Activated CD8-positive, alpha-beta memory T cell treated with anti-CD3 and anti-CD28 coated beads, Interleukin-2, amount 50 U/mL, for 1 hour (primary cell): ENCODE measurements around the gene AEBP1.

Experiments used
- DNase-seq: peaks from one replicate; pipeline ENCODE4 v3.0.0-alpha.2; 2020; ENCODE audit errors: extremely low read depth

The AEBP1 gene

GRCh38 chr7:44142028-44142427 is 37.9 kb downstream of the AEBP1 start:
- DNase-seq: no peak

- DNase-seq: no peak
Measured at GRCh38 chr7:44143646-44144250, 39.6 kb downstream of the AEBP1 start.

DNA sequence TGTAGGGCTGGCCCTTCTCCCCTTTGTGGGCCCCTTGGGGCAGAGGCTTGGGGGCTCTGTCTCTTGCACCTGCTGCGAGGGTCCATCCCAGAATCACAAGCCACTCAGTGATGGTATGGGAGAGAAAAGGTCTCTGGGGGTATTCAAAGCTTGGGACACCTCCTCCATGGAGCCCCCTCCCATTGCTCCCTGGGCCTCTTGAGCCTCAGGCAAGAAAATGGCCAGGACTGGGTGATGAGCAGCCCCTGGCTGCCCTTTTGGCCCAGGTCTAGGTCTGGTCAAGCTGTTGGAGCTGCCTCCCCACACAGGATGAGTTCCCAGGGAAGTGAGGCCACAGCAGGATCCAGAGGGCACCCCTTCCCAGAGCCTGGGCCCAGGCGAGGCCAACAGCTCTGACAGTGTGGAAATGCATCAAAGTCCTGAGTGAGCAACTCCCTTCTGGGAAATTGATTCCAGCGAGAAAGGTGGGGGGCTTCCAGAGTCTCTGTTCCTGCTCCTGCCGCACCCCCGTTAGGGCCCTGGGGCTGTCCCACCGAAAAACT is 40.4 kb downstream of the AEBP1 start:
- DNase-seq: no peak

DNA sequence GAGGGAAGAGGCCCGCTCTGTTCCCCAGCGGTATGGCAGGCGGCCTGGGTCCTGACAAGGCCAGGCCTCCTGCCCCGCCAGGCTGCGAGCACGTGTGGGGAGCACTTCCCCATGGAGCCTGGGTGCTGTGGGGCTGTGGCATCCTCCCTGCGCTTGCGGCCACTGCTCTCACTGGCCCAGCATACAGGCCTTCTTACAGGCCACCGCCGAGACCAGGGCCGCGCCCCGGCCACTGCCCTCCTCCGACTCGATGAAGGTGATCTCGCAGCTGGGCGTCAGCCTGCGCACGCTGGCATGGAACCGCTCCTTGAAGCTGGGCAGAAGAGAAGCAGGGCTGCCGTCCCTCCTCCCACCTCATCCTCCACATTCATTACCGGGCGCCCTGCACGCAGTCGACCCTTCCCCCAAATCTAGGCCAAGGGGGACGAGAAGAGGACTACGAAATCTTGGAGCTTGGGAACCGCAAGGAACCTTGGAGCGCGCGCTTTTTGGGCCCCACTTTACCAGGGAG is 40.9 kb downstream of the AEBP1 start:
- DNase-seq: no peak

DNA sequence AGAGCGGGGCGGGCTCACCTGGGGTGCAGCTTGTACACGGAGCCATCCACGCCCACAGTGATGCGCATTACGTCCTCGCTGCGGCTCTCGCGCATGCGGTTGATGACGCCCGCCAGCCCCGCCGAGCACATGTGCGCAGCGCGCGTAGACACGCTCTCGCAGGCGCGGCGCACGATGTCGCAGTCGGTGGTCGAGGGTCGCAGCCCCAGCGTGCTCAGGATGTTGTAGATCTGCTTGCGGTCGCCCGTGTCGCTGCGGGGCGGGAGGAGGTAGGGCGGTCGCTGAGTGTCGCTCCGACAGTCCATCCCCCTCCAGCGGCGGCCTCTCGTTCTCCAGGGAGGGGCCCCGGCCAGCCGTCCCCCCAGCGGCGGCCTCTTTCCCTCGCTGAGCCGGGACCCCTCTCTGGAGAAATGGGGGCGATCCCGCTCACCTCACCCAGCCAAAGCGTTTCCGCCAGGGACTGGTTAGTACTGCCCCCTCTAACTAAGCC is 41.4 kb downstream of the AEBP1 start:
- peak; percentile 26 for DNase-seq

- peak; percentile 24 for DNase-seq
Measured at GRCh38 chr7:44145969-44146911, 42.1 kb downstream of the AEBP1 start.

DNA sequence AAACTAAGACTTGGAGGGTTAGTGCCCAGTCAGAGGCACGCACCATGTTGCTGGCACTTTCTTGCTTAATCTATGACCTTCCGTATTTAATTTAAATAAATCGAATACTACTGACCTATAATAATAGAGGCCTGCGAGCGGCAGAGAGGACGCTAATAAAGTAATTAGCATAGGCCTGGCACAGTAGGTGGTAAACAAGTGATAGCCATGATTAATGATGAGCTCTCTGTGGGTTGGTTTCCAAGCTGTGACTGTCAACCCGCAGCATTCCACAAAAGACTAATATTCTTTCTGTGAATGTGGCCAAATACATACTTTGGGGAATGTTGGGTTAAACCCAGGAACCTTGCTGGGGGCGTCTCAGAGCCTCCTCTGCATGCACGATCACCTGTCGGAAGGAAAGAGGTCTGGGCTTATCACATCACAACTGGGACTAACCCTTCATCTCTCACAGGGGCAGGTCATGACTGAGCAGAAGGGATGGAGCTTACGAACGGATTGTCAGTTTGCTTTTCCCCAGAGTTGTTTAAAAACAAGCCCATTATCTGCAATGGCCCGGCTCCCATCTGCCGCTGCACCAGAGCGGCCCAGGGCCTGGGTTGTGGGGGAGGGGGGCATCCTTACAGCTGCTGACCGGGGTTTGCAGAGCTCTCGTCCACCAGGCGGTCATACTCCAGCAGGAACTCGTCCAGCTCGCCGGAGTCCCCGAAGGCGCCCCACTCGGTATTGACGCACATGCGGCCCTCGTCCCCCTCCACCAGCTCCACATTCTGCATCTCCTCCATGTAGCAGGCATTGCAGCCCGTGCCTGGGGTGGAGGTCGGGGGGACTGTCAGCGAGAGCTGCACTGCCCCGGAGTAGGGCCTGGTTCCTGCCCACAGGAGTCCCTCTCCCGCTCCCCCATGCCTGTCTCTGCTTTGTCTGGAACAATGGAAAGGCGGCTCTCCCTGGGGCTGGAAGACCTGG is 43.2 kb downstream of the AEBP1 start:
- no peak for DNase-seq

GRCh38 chr7:44148166-44148565 is 44.0 kb downstream of the AEBP1 start:
- DNase-seq: no peak

DNA sequence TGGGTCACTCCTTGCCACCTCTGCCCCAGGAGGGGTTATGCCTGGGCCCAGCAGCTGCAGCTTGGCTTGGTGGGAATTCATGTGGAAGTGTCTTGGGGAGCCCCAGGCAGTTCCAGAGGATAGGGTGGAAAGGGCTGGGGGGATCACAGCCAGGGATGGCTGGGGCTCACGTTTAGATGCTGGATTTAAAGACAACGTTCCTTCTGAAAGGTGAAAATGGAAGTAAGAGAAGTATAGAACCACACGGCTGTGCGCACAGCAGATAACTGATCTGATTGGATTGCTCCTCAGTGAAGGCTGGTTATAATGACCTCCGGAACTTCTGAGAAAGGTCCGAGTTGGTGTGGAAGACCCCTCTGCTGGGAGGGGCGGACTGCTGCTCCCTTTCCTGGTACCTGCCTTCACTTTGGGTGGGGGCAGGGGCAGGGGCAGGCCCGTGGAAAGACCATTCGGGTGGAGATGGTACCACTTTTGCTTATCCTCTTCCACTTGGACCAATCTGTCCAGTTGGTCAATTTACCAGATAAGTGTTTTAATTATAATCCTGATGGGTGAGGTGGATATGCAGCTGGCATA is 44.9 kb downstream of the AEBP1 start:
- no peak for DNase-seq

GRCh38 chr7:44149571-44150465 is 45.7 kb downstream of the AEBP1 start:
- no peak for DNase-seq

DNA sequence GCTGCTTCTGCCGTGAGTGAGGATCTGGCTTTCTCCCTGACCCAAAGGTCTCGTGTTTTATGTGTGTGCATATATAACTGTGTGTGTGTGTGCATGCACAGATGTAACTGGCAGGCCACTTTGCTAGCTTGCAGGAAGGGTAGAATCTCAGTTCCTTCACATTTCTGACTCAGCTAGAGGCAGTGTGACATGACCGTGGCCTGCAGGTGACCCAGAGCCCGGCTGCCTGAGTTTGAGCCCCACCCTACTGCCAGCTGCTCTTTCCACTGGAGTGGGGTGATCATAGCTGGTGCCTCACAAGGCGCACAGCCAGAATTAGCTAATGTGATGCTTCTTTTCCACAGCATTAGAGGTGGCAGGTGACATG is 46.3 kb downstream of the AEBP1 start:
- no peak for DNase-seq

GRCh38 chr7:44150966-44151941 is 47.1 kb downstream of the AEBP1 start:
- DNase-seq: no peak

GRCh38 chr7:44151956-44152355 is 47.8 kb downstream of the AEBP1 start:
- DNase-seq: no peak

DNA sequence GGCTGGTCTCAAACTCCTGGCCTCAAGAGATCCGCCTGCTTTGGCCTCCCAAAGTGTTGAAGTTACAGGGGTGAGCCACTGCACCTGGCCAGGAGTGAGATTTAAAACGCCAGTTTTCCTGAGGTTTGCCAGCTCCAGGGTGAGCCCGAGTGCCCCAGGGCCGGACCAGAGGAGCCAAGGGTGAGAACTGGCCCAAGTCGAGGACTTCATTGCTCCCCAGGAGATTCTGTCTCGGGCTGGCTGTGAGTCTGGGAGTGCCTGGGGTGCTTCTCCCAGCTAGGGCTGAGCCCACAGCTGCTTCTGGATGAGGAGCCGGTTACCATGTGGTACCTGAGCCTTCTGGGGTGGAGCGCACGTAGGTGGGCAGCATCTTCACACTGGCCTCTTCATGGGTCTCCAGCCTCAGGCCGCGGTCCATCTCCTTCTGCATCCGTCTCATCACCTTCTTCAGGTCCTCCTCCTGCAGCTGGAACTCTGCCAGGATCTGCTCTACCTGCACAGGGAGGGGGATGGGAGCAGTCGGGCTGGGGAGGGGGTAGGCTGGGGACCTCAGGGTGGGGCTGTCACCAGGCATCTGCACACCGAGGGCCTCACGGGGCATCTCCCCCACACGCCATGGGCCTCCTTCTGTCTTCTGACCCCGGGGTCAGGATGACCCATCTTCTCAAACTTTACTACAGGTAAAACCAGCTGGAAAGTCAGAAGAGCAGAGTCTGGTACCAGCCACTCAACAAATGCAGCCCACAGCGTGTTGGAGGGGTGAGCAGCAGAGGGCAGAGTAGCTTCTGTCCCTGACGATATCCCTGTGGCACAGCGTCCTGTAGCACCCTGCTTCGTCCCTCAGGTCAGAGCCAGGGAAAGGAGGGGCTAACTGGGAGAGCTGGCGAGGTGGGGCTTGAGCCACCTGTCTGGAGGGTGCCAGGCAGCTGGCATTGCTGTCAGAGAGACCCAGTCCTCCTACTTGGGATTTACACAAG is 49.1 kb downstream of the AEBP1 start:
- DNase-seq: no peak

- no peak for DNase-seq
Measured at GRCh38 chr7:44153948-44154335, 49.8 kb downstream of the AEBP1 start.

DNA sequence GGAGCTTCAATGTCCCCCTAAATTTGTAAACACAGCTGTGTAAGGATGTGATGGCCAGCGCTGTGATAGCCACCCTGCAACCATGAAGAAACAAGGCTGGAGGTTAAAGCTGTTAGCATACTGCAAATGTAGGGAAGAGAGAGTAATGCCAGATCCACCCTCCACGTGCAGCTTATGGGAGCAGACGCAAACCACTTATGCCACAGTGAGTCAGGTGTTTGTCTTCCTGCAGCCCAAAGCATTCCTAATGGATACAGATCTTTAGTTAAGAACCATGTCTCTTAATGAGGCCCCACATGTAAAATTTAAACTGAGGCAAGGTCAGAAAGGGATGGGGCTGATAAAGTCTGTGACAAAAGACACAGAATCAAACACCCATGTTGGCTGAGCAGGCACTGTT is 50.6 kb downstream of the AEBP1 start:
- DNase-seq: no peak
